Loucy (cell line): ENCODE results near the gene CTNNBIP1.

Source experiments
- CTCF ChIP-seq: fragments of 200-600 bp; sonication (generic); conservative IDR thresholded peaks from 2 replicates; pipeline ENCODE4 v1.5.1; 2014; ENCODE audit warnings: mild to moderate bottlenecking, antibody characterized with exemption, low read length
- EZH2phosphoT487 ChIP-seq: fragments of 200-600 bp; IDR thresholded peaks from 2 replicates; pipeline ENCODE4 v1.6.1; 2018; ENCODE audit warnings: antibody characterized with exemption, mild to moderate bottlenecking, moderate library complexity, borderline replicate concordance

GRCh38 chr1:9858293-9859035 lies 51.6 kb downstream of the CTNNBIP1 start:
- TF ChIP-seq CTCF (no peak), EZH2phosphoT487 (no peak)
